Measurements from ENCODE around the gene METTL9. TPM values are rescaled to one million over a fixed set of nuclear protein-coding genes. Genes with fewer than 3 reads are reported as not detected.

The METTL9 gene
- total RNA-seq, 4 donors from 2014 or later, result 160 to 210 (median 177) TPM

GRCh38 chr16:21654466-21654865 is 55.1 kb downstream of the METTL9 start:
- Histone ChIP-seq H3K9me3 (no peaks in the 10 kb centered on the region), H3K27ac (peak overlapping the region in 1 of 4 donors; percentile 15), H3K27me3 (no peaks in the 10 kb centered on the region), H3K4me1 (peaks cover 0 to 40% (median 2%) of the 10 kb centered on the region in 4 donors), H3K36me3 (peaks cover 0 to 15% (median 0%) of the 10 kb centered on the region in 3 donors), H3K4me3 (no peak overlapping the region)
- no peak for DNase-seq (ENCODE audit: low spot score in 2 of 2)
- TF ChIP-seq POLR2A (IDR thresholded peaks at IDR 0.05) (no peak), EP300 (IDR thresholded peaks at IDR 0.05) (no peak)
- TF ChIP-seq, protein P1, sequence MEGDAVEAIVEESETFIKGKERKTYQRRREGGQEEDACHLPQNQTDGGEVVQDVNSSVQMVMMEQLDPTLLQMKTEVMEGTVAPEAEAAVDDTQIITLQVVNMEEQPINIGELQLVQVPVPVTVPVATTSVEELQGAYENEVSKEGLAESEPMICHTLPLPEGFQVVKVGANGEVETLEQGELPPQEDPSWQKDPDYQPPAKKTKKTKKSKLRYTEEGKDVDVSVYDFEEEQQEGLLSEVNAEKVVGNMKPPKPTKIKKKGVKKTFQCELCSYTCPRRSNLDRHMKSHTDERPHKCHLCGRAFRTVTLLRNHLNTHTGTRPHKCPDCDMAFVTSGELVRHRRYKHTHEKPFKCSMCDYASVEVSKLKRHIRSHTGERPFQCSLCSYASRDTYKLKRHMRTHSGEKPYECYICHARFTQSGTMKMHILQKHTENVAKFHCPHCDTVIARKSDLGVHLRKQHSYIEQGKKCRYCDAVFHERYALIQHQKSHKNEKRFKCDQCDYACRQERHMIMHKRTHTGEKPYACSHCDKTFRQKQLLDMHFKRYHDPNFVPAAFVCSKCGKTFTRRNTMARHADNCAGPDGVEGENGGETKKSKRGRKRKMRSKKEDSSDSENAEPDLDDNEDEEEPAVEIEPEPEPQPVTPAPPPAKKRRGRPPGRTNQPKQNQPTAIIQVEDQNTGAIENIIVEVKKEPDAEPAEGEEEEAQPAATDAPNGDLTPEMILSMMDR (IDR thresholded peaks at IDR 0.05), result no peak
- 76 to 79% methylated on average over 1 of the region's 1 CpG for WGBS, 2 donors

- no peaks in the 10 kb centered on the region for H3K9me3 ChIP-seq
- DNase-seq (ENCODE audit: low spot score in 2 of 2), result no peak
- no peak overlapping the region for H3K4me3 ChIP-seq
- 65 to 83% methylated on average over 2 of the region's 2 CpGs for WGBS, 2 donors
- no peaks in the 10 kb centered on the region for H3K27me3 ChIP-seq
- H3K36me3 ChIP-seq, result peaks cover 0 to 15% (median 0%) of the 10 kb centered on the region in 3 donors
- peak overlapping the region in 1 of 4 donors; percentile 15 for H3K27ac ChIP-seq
- TF ChIP-seq, protein P1 (IDR thresholded peaks at IDR 0.05), result no peak
- TF ChIP-seq POLR2A (IDR thresholded peaks at IDR 0.05), result no peak
- TF ChIP-seq EP300 (IDR thresholded peaks at IDR 0.05), result no peak
- peaks cover 0 to 44% (median 2%) of the 10 kb centered on the region in 4 donors for H3K4me1 ChIP-seq
Measured at GRCh38 chr16:21654881-21655280, 55.5 kb downstream of the METTL9 start.

DNA sequence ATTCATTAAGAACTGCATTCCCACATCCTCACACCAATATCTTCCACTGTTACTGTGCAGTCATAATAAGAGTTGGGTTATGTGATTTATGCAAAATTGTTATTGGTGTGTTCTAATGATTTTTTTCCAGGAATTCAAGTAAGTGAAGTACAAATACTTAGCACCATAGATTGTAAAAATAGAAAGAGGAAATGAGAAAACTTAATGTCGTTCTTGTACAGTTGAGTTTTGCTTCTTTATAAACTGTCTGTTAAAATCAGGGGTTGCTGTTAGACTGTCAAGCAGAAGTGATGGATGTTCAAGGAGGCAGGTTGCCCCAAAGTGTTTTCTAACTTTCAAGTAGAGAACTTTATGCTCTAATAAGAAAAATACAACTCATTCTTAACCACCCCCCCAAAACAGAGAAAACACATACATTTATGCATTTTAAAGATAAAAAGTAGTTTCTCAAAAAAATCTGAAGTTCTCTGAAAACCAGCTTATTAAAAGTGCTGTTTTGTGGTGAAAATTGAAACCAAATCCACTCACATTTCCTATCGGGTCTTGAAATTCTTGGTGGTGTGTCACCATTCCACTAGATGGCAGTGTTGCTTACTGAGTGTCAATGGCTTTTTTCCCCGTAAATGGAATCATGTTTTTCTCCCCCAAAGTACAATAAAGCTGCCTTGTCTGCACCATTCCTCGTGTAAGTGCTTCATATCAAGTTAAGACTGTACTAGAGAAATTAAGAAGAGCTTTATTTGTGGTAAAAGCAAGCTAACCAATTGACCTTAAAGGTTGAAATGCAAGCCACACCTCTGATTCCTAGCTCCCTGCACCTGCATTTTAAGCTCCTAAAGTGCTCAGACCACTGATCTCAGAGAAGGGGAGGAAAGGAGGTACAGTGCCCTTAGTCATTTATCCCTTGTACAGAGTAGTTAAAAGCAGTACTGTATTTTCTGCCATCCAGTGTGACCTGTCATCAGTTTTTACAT is 57.7 kb downstream of the METTL9 start:
- DNase-seq (ENCODE audit: low spot score in 2 of 2), result peak in 1 of 2 donors; percentile 45
- H3K4me3 ChIP-seq, result no peak overlapping the region
- peaks cover 0 to 46% (median 2%) of the 10 kb centered on the region in 4 donors for H3K4me1 ChIP-seq
- peaks cover 0 to 15% (median 0%) of the 10 kb centered on the region in 3 donors for H3K36me3 ChIP-seq
- no peaks in the 10 kb centered on the region for H3K9me3 ChIP-seq
- 9 to 12% methylated on average over 4 of the region's 4 CpGs for WGBS, 2 donors
- TF ChIP-seq POLR2A (IDR thresholded peaks at IDR 0.05), result no peak
- no peak for TF ChIP-seq EP300 (IDR thresholded peaks at IDR 0.05)
- TF ChIP-seq, protein P1 (IDR thresholded peaks at IDR 0.05), result peak; percentile 64 to 91 (median 74)
- H3K27ac ChIP-seq, result peak overlapping the region in 2 of 4 donors; percentile 8 to 10
- H3K27me3 ChIP-seq, result no peaks in the 10 kb centered on the region

DNA sequence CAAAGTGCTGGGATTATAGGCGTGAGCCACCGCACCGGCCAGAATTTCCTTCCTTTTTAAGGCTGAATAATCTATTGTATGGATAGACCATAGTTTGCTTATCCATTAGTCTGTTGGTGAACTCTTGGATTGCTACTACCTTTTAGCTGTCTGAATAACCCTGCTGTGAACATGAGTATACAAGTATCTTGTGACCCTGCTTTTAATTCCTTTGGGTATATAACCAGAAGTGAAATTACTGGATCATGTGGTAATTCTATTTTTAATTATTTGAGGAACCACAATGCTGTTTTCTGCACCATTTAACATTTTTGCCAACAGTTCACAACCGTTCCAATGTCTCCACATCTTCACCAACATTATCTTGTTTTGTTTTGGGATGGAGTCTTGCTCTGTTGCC is 59.7 kb downstream of the METTL9 start:
- Histone ChIP-seq H3K4me3 (no peak overlapping the region), H3K9me3 (no peaks in the 10 kb centered on the region), H3K4me1 (peaks cover 0 to 45% (median 2%) of the 10 kb centered on the region in 4 donors), H3K36me3 (peaks cover 0 to 15% (median 0%) of the 10 kb centered on the region in 3 donors), H3K27ac (no peak overlapping the region), H3K27me3 (peaks cover 0 to under 1% of the 10 kb centered on the region in 2 donors)
- no peak for TF ChIP-seq POLR2A (IDR thresholded peaks at IDR 0.05)
- peak in 1 of 2 donors; percentile 26 for TF ChIP-seq EP300 (IDR thresholded peaks at IDR 0.05)
- no peak for DNase-seq (ENCODE audit: low spot score in 2 of 2)
- 87 to 90% methylated on average over 4 of the region's 4 CpGs for WGBS, 2 donors

- no peak for DNase-seq (ENCODE audit: low spot score in 2 of 2)
- peaks cover 0 to 16% (median 0%) of the 10 kb centered on the region in 4 donors for H3K4me1 ChIP-seq
- H3K27me3 ChIP-seq, result peaks cover 0 to 23% of the 10 kb centered on the region in 2 donors
- peak within 1 kb of the TSS in 2 of 4 donors; percentile 31 to 39 for H3K4me3 ChIP-seq
- H3K36me3 ChIP-seq, result no peaks in the 10 kb centered on the region
- TF ChIP-seq EP300 (IDR thresholded peaks at IDR 0.05), result no peak
- TF ChIP-seq, protein P1 (IDR thresholded peaks at IDR 0.05), result no peak
- no peak for TF ChIP-seq POLR2A (IDR thresholded peaks at IDR 0.05)
- WGBS, 2 donors, result 20 to 32% methylated on average over 17 to 23 of the region's 45 CpGs
- H3K27ac ChIP-seq, result no peak within 1 kb of the TSS
- H3K9me3 ChIP-seq, result no peaks in the 10 kb centered on the region
Measured at GRCh38 chr16:21663889-21664647, 64.7 kb downstream of the METTL9 start, which contains the start of gene OTOA. TSS of gene OTOA (plus strand) at chr16:21663968. CDS start at chr16:21678515, 14,547 bp downstream.

Data from tibial nerve (tissue), 4 donors.